SK-N-SH treated with all-trans-retinoic acid at 6 μM for 48 hours (cell line): ENCODE data around the gene LARGE1.

Source experiments
- ATAC-seq: fragments of 200-7000 bp; cut with Tn5 transposase; 3 replicates; pipeline ENCODE4 v1.9.1; 2020; ENCODE audit warnings: mild to moderate bottlenecking, moderate library complexity
- ARNTL ChIP-seq: fragments of 450-650 bp; formaldehyde crosslinking; IDR thresholded peaks from 2 replicates; pipeline ENCODE4 v1.5.0; 2020; ENCODE audit warnings: low read depth, mild to moderate bottlenecking, moderate library complexity, borderline replicate concordance
- BACH2 ChIP-seq: fragments of 250-450 bp; sonication (Bioruptor Pico); IDR thresholded peaks from 2 replicates; pipeline ENCODE4 v1.9.0; 2021; ENCODE audit warnings: mild to moderate bottlenecking, borderline replicate concordance
- CSDC2 ChIP-seq: fragments of 250-450 bp; sonication (Bioruptor Pico); IDR thresholded peaks from 2 replicates; pipeline ENCODE4 v1.5.0; 2020; ENCODE audit warnings: mild to moderate bottlenecking, moderate library complexity
- CSRNP3 ChIP-seq: fragments of 250-450 bp; sonication (Bioruptor Pico); IDR thresholded peaks from 2 replicates; pipeline ENCODE4 v1.5.1; 2021; ENCODE audit warnings: mild to moderate bottlenecking, moderate library complexity
- ESRRG ChIP-seq: fragments of 250-450 bp; sonication (Bioruptor Pico); IDR thresholded peaks from 2 replicates; pipeline ENCODE4 v1.6.1; 2021; ENCODE audit warnings: mild to moderate bottlenecking
- ISL1 ChIP-seq: fragments of 250-450 bp; sonication (Bioruptor Pico); IDR thresholded peaks from 2 replicates; pipeline ENCODE4 v2.1.2; 2022; ENCODE audit warnings: mild to moderate bottlenecking, moderate library complexity
- OSR1 ChIP-seq: fragments of 250-450 bp; sonication (Bioruptor Pico); IDR thresholded peaks from 2 replicates; pipeline ENCODE4 v1.8.0; 2022; ENCODE audit warnings: moderate library complexity, mild to moderate bottlenecking, inconsistent platforms
- PATZ1 ChIP-seq: fragments of 250-450 bp; sonication (Bioruptor Pico); IDR thresholded peaks from 2 replicates; pipeline ENCODE4 v1.8.0; 2020; ENCODE audit warnings: mild to moderate bottlenecking, moderate library complexity, borderline replicate concordance
- RARB ChIP-seq: fragments of 250-450 bp; sonication (Bioruptor Pico); IDR thresholded peaks from 2 replicates; pipeline ENCODE4 v1.8.0; 2021; ENCODE audit warnings: mild to moderate bottlenecking, moderate library complexity
- SNAI2 ChIP-seq: fragments of 250-450 bp; sonication (Bioruptor Pico); IDR thresholded peaks from 2 replicates; pipeline ENCODE4 v1.5.0; 2020; ENCODE audit warnings: mild to moderate bottlenecking, moderate library complexity
- TCF4 ChIP-seq: fragments of 250-450 bp; sonication (Bioruptor Pico); IDR thresholded peaks from 2 replicates; pipeline ENCODE4 v1.8.0; 2021; ENCODE audit warnings: mild to moderate bottlenecking, moderate library complexity, borderline replicate concordance
- TOX ChIP-seq: fragments of 250-450 bp; sonication (Bioruptor Pico); IDR thresholded peaks from 2 replicates; pipeline ENCODE4 v1.8.0; 2021; ENCODE audit warnings: mild to moderate bottlenecking, moderate library complexity, borderline replicate concordance
- ZC3H10 ChIP-seq: fragments of 250-450 bp; sonication (Bioruptor Pico); IDR thresholded peaks from 2 replicates; pipeline ENCODE4 v1.5.1; 2021; ENCODE audit warnings: mild to moderate bottlenecking, moderate library complexity
- ZFP30 ChIP-seq: fragments of 450-650 bp; formaldehyde crosslinking; IDR thresholded peaks from 2 replicates; pipeline ENCODE4 v1.5.0; 2022; ENCODE audit warnings: mild to moderate bottlenecking, moderate library complexity
- ZNF70 ChIP-seq: fragments of 450-650 bp; formaldehyde crosslinking; IDR thresholded peaks from 2 replicates; pipeline ENCODE4 v1.5.0; 2020; ENCODE audit warnings: mild to moderate bottlenecking, moderate library complexity
- ZNF8 ChIP-seq: fragments of 450-650 bp; formaldehyde crosslinking; IDR thresholded peaks from 2 replicates; pipeline ENCODE4 v1.5.0; 2020; ENCODE audit warnings: mild to moderate bottlenecking, moderate library complexity
- TF ChIP-seq, protein P1 (sequence below): fragments of 250-450 bp; sonication (Bioruptor Pico); IDR thresholded peaks from 2 replicates; pipeline ENCODE4 v1.5.0; 2020; ENCODE audit warnings: mild to moderate bottlenecking, moderate library complexity
- TF ChIP-seq, protein P2 (sequence below): fragments of 250-450 bp; sonication (Bioruptor Pico); IDR thresholded peaks from 2 replicates; pipeline ENCODE4 v1.8.0; 2021; ENCODE audit warnings: low read depth, mild to moderate bottlenecking, moderate library complexity, borderline replicate concordance

LARGE1 gene

DNA sequence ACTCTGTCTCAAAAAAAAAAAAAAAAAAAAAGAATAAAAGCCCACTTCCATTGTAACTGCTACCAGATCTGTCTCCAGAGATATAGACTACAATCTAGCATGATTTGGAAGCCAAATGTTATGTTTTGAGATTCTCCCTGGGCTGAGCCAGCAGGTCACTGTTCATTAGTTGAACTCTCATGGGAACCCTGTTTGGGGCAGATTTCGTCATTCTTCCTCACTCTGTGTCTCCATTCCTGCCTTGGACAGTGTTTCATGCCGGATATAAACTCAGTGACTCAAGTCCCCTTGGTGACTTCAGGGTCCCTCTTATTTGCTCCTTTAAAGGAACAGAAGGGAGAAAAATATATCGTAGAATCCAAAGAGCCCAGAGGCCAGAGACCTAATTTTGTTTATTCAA, 378.1 kb downstream of the LARGE1 start:
- TF ChIP-seq, protein P1, sequence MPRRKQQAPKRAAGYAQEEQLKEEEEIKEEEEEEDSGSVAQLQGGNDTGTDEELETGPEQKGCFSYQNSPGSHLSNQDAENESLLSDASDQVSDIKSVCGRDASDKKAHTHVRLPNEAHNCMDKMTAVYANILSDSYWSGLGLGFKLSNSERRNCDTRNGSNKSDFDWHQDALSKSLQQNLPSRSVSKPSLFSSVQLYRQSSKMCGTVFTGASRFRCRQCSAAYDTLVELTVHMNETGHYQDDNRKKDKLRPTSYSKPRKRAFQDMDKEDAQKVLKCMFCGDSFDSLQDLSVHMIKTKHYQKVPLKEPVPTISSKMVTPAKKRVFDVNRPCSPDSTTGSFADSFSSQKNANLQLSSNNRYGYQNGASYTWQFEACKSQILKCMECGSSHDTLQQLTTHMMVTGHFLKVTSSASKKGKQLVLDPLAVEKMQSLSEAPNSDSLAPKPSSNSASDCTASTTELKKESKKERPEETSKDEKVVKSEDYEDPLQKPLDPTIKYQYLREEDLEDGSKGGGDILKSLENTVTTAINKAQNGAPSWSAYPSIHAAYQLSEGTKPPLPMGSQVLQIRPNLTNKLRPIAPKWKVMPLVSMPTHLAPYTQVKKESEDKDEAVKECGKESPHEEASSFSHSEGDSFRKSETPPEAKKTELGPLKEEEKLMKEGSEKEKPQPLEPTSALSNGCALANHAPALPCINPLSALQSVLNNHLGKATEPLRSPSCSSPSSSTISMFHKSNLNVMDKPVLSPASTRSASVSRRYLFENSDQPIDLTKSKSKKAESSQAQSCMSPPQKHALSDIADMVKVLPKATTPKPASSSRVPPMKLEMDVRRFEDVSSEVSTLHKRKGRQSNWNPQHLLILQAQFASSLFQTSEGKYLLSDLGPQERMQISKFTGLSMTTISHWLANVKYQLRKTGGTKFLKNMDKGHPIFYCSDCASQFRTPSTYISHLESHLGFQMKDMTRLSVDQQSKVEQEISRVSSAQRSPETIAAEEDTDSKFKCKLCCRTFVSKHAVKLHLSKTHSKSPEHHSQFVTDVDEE: no peak
- TF ChIP-seq ZFP30 (CRISPR knock-in tag) (no peak), CSDC2 (CRISPR knock-in tag) (no peak), ARNTL (CRISPR knock-in tag) (no peak), BACH2 (CRISPR knock-in tag) (no peak), ISL1 (CRISPR knock-in tag) (no peak), TCF4 (no peak), PATZ1 (no peak), ZC3H10 (CRISPR knock-in tag) (no peak), ESRRG (no peak), OSR1 (CRISPR knock-in tag) (no peak), SNAI2 (CRISPR knock-in tag) (no peak)
- TF ChIP-seq, protein P2, sequence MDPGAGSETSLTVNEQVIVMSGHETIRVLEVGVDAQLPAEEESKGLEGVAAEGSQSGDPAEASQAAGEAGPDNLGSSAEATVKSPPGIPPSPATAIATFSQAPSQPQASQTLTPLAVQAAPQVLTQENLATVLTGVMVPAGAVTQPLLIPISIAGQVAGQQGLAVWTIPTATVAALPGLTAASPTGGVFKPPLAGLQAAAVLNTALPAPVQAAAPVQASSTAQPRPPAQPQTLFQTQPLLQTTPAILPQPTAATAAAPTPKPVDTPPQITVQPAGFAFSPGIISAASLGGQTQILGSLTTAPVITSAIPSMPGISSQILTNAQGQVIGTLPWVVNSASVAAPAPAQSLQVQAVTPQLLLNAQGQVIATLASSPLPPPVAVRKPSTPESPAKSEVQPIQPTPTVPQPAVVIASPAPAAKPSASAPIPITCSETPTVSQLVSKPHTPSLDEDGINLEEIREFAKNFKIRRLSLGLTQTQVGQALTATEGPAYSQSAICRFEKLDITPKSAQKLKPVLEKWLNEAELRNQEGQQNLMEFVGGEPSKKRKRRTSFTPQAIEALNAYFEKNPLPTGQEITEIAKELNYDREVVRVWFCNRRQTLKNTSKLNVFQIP: no peak
- no peak for ATAC-seq

DNA sequence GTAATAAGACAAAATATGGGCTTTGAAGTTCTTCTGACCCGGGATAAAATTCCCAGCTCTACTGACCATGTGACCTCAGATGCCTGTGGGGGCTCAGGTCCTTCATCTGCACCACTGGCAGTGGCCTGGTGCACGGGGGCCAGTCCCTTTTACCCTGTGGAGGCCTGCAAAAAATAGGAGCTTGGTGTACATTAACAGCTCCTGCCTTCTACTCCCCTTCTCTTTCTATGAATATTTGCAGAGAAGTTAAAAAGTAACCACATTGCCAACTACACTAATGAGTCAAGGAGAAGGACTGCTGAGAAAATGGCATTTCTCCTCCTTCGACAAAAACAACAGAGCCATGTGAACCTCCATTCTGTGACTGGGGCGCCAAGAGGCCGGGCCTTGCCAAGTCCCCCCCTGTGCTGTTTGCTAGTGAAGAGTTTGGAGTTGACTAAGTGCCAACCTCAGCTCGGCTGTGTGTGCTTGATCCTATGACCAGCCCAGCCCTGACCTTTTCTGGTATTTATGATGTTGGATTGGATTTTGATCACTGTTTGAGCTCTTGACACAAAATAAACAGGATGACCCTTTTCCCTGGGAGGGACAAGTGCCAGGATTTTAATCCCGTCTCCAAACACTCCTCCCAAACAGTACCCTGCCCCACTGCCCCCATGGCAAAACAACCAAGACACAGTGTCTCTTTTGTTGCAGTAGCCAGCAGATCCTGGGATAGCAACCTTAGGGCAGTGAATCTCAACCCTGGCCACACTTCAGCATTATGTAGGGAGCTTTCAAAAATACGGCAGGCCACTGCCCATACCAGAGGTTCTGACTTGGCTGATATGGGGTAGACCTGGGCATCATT, 380.1 kb downstream of the LARGE1 start:
- no peak for TF ChIP-seq PATZ1
- TF ChIP-seq, protein P1: no peak
- TF ChIP-seq TOX (CRISPR knock-in tag): no peak
- no peak for TF ChIP-seq ZNF8
- TF ChIP-seq CSDC2 (CRISPR knock-in tag): no peak
- TF ChIP-seq ZFP30 (CRISPR knock-in tag): no peak
- no peak for TF ChIP-seq ZC3H10 (CRISPR knock-in tag)
- ATAC-seq: no peak

DNA sequence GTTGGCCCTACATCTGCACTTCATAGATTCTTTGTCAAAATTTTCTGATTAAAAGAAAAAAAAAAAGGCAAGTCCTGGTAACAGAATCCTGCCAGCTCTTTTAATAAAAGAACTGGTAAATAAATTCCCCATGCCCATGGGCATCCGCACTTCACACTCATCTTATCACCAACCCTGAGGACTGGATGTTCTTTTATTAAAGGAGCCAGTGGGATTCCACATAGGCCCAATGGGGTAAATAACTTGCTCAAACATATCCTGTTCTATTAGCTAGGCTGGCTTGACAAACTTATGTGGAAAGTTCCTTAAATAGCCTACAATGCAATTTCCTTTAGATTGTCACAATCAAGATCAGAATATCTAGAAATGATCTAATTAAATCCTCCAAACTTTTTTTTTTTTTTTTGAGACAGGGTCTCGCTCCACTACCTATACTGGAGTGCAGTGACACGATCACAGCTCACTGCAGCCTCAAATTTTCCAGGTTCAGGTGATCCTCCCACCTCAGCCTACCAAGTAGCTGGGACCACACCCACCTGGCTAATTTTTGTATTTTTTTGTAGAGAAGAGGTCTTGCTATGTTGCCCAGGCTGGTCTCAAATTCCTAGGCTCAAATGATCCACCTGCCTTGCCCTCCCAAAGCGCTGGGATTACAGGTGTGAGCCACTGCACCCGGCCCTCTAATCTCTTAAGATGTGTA, 380.9 kb downstream of the LARGE1 start:
- TF ChIP-seq ZNF70 (CRISPR knock-in tag) (no peak), ZC3H10 (CRISPR knock-in tag) (no peak), RARB (no peak), CSRNP3 (CRISPR knock-in tag) (no peak), ZFP30 (CRISPR knock-in tag) (no peak)
- ATAC-seq: no peak
